ENCODE results near the gene TRPC6.

TRPC6 gene

DNA sequence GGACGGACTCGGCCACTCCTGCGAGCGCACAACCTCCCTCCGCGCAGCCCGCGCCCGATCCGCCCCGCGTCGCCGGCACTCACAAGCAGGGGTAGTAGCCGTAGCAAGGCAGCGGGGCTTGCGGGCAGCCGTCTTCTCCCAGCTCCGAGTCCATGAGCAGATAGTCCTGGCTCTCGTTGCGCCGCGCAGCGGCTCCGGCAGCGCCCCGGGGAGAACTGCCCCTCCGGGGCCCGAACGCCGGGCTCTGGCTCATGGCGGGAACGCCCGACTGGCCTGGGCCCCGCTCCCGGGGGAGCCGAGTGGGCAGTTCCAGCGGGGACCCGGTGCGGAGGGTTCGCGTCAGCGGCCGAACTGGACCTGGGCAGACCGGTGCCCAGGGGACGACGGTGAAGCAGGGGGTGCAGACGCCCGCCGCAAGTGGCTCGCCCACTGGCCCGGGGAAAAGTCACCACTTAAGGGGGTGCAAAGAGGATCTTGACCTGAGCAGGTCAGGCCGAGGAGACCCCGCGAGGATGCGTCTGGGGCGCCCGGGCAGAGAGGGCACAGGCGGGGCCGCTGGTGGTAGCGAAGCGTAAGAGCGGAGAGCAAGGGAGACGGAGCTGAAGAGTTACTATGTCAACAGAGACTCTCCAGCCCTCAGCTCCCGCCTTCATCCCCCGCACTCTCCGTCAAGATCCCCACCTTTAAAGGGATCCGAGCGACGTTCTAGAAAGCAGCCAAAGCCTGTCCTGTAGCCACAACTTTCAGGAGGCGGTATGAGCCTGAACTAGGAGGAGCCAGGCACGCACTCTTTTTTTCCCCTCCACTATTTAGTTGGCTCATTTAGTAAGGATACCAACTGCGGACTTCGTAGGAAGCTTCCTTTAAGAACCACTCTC is at the start of gene TRPC6:
TRPC6 (minus strand) TSS at position 757 of the 878 bp plus-strand sequence; CDS start at position 253, 504 bp downstream.
- TF ChIP-seq, protein P1, sequence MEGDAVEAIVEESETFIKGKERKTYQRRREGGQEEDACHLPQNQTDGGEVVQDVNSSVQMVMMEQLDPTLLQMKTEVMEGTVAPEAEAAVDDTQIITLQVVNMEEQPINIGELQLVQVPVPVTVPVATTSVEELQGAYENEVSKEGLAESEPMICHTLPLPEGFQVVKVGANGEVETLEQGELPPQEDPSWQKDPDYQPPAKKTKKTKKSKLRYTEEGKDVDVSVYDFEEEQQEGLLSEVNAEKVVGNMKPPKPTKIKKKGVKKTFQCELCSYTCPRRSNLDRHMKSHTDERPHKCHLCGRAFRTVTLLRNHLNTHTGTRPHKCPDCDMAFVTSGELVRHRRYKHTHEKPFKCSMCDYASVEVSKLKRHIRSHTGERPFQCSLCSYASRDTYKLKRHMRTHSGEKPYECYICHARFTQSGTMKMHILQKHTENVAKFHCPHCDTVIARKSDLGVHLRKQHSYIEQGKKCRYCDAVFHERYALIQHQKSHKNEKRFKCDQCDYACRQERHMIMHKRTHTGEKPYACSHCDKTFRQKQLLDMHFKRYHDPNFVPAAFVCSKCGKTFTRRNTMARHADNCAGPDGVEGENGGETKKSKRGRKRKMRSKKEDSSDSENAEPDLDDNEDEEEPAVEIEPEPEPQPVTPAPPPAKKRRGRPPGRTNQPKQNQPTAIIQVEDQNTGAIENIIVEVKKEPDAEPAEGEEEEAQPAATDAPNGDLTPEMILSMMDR (IDR thresholded peaks at IDR 0.05; ENCODE audit: control insufficient read depth, extremely low read depth, insufficient read depth): no peak
- H3K4me3 ChIP-seq (ENCODE audit: low read depth, low read length): no peak within 1 kb of the TSS
- no peak for DNase-seq (ENCODE audit: low read depth)

DNA sequence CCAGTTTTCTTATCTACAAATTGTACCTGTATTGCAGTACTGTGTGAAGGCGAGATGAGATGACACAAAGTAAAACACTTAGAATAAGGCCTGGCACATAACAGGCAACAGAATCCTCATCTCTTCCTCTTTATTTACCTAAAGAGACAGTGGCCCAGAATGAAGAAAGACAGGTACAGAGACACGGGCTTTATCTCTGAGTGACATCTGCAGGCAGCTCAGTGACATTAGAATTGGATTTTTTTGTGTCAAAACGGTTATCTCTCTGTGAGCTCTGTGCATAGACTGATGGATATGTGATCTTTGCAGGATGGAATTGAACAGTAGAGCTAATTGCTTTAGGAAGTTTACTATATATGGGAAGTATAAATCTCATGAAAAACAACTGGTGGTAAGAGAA is 36.2 kb upstream of the TRPC6 start:
- peak; percentile 8 for DNase-seq (ENCODE audit: low read depth)
- no peak overlapping the region for H3K4me3 ChIP-seq (ENCODE audit: low read depth, low read length)
- TF ChIP-seq, protein P1 (IDR thresholded peaks at IDR 0.05; ENCODE audit: control insufficient read depth, extremely low read depth, insufficient read depth): peak; percentile 38

DNA sequence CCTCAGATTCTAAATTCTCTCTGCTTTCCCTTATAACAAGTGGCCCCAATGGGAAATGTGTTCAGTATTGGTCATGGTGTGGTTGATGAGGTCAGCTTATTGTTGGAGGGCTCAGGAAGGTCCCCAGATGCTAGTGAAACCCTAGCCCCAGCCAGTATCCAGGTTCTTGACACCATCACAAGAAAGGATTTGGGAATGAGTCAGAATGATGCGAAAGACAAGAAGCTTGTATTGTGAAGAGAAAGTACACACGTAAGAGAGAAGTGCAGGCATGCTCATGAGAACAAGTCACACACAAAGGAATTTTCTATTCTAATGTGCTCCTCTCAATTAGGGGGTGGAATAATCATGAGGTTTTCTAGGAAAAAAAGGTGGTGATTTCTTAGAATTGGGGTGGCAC is 34.9 kb upstream of the TRPC6 start:
- no peak for DNase-seq (ENCODE audit: low read depth)
- H3K4me3 ChIP-seq (ENCODE audit: low read depth, low read length): no peak overlapping the region
- TF ChIP-seq, protein P1 (IDR thresholded peaks at IDR 0.05; ENCODE audit: control insufficient read depth, extremely low read depth, insufficient read depth): no peak

DNA sequence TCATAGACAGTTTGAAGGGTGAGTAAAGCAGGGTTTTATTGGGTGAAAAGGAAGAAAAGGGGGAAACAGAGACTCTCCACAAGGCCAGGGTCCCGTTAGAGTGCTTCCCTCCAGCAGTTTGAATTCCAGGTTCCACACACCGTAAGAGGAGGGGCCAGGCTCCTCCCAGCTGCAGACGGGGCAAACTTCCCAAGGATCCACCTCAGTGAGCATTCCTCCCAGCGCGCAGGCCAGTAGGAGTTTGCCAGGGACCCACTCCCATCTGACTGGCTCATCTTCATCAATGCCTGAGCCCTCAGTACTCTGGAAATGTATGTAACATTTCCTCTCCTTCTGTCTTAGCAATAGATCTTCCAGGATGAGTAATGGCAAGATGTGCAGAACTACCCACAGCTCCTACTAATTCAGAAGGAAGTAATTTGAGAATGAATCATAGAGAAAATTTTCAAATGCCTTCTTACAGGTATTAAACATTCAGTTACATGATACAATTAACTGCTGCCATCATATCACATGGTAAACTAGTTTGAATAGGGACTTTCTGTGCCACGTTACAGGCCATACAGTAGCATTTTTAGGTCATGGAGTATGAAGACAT is 34.0 kb upstream of the TRPC6 start:
- no peak for DNase-seq (ENCODE audit: low read depth)
- TF ChIP-seq, protein P1 (IDR thresholded peaks at IDR 0.05; ENCODE audit: control insufficient read depth, extremely low read depth, insufficient read depth): no peak
- no peak overlapping the region for H3K4me3 ChIP-seq (ENCODE audit: low read depth, low read length)

DNA sequence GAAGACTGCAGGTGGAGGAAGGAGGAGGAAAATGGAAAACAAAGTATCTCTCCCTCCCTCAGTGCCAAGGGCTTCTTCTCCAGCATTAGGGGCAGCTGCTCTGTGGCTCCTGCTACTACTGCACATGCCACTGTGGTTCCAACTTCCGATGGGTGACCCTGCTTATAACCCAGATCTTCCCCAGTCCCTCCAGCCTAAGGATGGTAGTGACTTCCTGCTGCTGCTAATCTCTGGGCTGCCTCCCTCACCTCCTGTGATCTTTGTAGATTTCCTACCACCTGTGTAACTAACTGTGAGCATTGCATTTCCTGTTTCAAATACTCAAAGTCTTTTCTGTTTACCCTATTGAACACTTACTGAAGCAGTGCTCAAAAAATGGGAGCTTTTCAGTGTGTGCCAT is 28.7 kb upstream of the TRPC6 start:
- TF ChIP-seq, protein P1 (IDR thresholded peaks at IDR 0.05; ENCODE audit: control insufficient read depth, extremely low read depth, insufficient read depth): no peak
- no peak for DNase-seq (ENCODE audit: low read depth)
- no peak overlapping the region for H3K4me3 ChIP-seq (ENCODE audit: low read depth, low read length)

DNA sequence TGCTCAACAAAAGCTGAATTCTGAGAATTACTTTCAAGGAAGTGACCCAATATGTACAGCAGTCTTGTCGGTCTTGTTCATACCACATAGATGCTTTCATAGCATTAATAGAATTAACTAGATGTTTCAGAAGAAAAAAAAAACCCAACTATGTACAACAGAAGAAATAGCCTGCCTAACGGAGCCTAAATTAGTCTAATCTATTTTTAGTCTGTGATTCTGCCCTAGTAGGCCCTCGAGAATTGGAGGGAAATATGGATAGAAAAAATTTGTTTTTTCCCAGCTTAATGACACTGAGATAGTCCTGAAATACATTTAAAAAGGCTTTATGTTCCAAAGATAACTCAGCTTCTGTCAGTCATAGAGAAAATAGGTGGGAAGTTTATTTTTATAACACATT is 17.1 kb upstream of the TRPC6 start:
- TF ChIP-seq, protein P1 (IDR thresholded peaks at IDR 0.05; ENCODE audit: control insufficient read depth, extremely low read depth, insufficient read depth): no peak
- no peak overlapping the region for H3K4me3 ChIP-seq (ENCODE audit: low read depth, low read length)
- DNase-seq (ENCODE audit: low read depth): no peak
